Measurements from ENCODE around the gene STIM1. TPM values are rescaled to one million over a fixed set of nuclear protein-coding genes. Genes with fewer than 3 reads are reported as not detected.

Gene STIM1
- total RNA-seq, 1 donor: 57.9 TPM

- peaks cover 4% of the 10 kb centered on the region for H3K9me3 ChIP-seq (ENCODE audit: low read depth, low read length)
- H3K4me2 ChIP-seq (ENCODE audit: insufficient read depth, low read length): no peak overlapping the region
- no peak overlapping the region for H3K4me3 ChIP-seq (ENCODE audit: insufficient read depth, low read length)
- no peaks in the 10 kb centered on the region for H3K79me2 ChIP-seq (ENCODE audit: insufficient read depth, low read length)
- no peaks in the 10 kb centered on the region for H3K27me3 ChIP-seq (ENCODE audit: insufficient read depth, low read length)
- DNase-seq (ENCODE audit: insufficient read length, low spot score, missing footprints): no peak
- TF ChIP-seq, protein P1, sequence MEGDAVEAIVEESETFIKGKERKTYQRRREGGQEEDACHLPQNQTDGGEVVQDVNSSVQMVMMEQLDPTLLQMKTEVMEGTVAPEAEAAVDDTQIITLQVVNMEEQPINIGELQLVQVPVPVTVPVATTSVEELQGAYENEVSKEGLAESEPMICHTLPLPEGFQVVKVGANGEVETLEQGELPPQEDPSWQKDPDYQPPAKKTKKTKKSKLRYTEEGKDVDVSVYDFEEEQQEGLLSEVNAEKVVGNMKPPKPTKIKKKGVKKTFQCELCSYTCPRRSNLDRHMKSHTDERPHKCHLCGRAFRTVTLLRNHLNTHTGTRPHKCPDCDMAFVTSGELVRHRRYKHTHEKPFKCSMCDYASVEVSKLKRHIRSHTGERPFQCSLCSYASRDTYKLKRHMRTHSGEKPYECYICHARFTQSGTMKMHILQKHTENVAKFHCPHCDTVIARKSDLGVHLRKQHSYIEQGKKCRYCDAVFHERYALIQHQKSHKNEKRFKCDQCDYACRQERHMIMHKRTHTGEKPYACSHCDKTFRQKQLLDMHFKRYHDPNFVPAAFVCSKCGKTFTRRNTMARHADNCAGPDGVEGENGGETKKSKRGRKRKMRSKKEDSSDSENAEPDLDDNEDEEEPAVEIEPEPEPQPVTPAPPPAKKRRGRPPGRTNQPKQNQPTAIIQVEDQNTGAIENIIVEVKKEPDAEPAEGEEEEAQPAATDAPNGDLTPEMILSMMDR (IDR thresholded peaks at IDR 0.05; ENCODE audit: extremely low read depth, low read depth, low read length): no peak
- no peaks in the 10 kb centered on the region for H3K36me3 ChIP-seq (ENCODE audit: insufficient read depth, low read length)
- H3K27ac ChIP-seq (ENCODE audit: low read depth, low read length): no peak overlapping the region
- no peak overlapping the region for H2AFZ ChIP-seq (ENCODE audit: low read length)
- peaks cover 2% of the 10 kb centered on the region for H4K20me1 ChIP-seq (ENCODE audit: insufficient read depth, low read length)
- no peaks in the 10 kb centered on the region for H3K4me1 ChIP-seq (ENCODE audit: insufficient read depth, low read length)
These were observed 134.9 kb downstream of the STIM1 start for GRCh38 chr11:3990406-3990805.

- Histone ChIP-seq H3K4me1 (ENCODE audit: insufficient read depth, low read length) (peaks cover 9% of the 10 kb centered on the region), H3K4me3 (ENCODE audit: insufficient read depth, low read length) (no peak overlapping the region), H3K79me2 (ENCODE audit: insufficient read depth, low read length) (peaks cover 4% of the 10 kb centered on the region), H4K20me1 (ENCODE audit: insufficient read depth, low read length) (peaks cover 6% of the 10 kb centered on the region), H2AFZ (ENCODE audit: low read length) (no peak overlapping the region), H3K36me3 (ENCODE audit: insufficient read depth, low read length) (no peaks in the 10 kb centered on the region), H3K4me2 (ENCODE audit: insufficient read depth, low read length) (no peak overlapping the region), H3K27ac (ENCODE audit: low read depth, low read length) (no peak overlapping the region), H3K27me3 (ENCODE audit: insufficient read depth, low read length) (no peaks in the 10 kb centered on the region), H3K9me3 (ENCODE audit: low read depth, low read length) (peaks cover 4% of the 10 kb centered on the region)
- TF ChIP-seq, protein P1 (IDR thresholded peaks at IDR 0.05; ENCODE audit: extremely low read depth, low read depth, low read length): no peak
- no peak for DNase-seq (ENCODE audit: insufficient read length, low spot score, missing footprints)
These were observed 137.5 kb downstream of the STIM1 start for GRCh38 chr11:3992964-3993363.

DNA sequence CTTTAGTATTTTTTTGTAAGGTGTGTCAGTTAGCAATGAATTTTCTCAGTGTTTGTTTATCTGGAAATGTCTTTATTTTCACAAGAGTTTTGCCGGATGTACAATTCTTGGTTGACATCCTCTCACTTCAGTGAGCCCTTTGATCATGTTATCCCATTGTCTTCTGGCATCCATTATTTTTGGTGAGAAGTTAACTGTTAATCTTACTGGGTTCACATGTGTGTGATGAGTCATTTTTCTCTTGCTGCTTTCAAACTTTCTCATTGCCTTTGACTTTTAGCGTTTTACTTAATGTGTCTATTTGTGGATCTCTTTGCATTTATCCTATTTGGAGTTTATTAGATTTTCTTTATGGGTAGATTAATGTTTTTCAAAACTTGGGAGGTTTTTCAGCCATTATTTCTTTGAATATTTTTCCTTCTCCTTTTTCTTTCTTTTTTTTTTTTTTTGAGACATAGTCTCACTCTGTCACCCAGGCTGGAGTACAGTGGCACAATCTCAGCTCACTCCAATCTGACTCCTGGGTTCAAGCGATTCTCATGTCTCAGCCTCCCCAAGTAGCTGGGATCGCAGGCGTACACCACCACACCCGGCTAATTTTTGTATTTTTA is 138.7 kb downstream of the STIM1 start:
- H3K4me2 ChIP-seq (ENCODE audit: insufficient read depth, low read length): no peak overlapping the region
- no peak for DNase-seq (ENCODE audit: insufficient read length, low spot score, missing footprints)

DNA sequence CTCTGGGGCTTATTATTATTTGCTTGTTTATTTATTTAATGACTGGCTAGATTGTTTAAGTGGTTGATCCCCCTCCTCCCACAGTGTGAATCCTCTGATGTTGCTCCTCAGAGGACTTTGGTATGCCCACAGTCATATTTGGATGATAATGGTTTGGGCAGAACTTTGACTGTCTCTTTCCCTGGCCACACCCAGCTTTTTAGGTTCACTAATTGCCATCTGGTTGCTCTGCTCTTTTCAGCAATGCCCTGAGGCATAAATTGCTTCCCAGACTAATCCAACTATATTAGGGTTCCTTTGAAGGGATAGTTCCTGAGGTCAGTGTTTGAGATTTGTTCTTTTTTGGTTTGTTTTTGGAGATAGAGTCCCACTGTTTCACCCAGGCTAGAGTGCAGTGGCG is 139.8 kb downstream of the STIM1 start:
- DNase-seq (ENCODE audit: insufficient read length, low spot score, missing footprints): no peak
- peaks cover 14% of the 10 kb centered on the region for H4K20me1 ChIP-seq (ENCODE audit: insufficient read depth, low read length)
- H3K36me3 ChIP-seq (ENCODE audit: insufficient read depth, low read length): no peaks in the 10 kb centered on the region
- TF ChIP-seq, protein P1 (IDR thresholded peaks at IDR 0.05; ENCODE audit: extremely low read depth, low read depth, low read length): no peak
- no peak overlapping the region for H3K4me3 ChIP-seq (ENCODE audit: insufficient read depth, low read length)
- no peak overlapping the region for H3K27ac ChIP-seq (ENCODE audit: low read depth, low read length)
- peaks cover 6% of the 10 kb centered on the region for H3K79me2 ChIP-seq (ENCODE audit: insufficient read depth, low read length)
- peaks cover 4% of the 10 kb centered on the region for H3K9me3 ChIP-seq (ENCODE audit: low read depth, low read length)
- no peaks in the 10 kb centered on the region for H3K27me3 ChIP-seq (ENCODE audit: insufficient read depth, low read length)
- no peak overlapping the region for H2AFZ ChIP-seq (ENCODE audit: low read length)
- H3K4me1 ChIP-seq (ENCODE audit: insufficient read depth, low read length): peaks cover 9% of the 10 kb centered on the region
- no peak overlapping the region for H3K4me2 ChIP-seq (ENCODE audit: insufficient read depth, low read length)

More for the DNA sequence above, 138.7 kb downstream of the STIM1 start:
- Histone ChIP-seq H3K36me3 (ENCODE audit: insufficient read depth, low read length) (no peaks in the 10 kb centered on the region), H3K9me3 (ENCODE audit: low read depth, low read length) (peaks cover 4% of the 10 kb centered on the region), H2AFZ (ENCODE audit: low read length) (no peak overlapping the region), H3K27ac (ENCODE audit: low read depth, low read length) (no peak overlapping the region), H4K20me1 (ENCODE audit: insufficient read depth, low read length) (peaks cover 11% of the 10 kb centered on the region), H3K4me3 (ENCODE audit: insufficient read depth, low read length) (no peak overlapping the region), H3K79me2 (ENCODE audit: insufficient read depth, low read length) (peaks cover 4% of the 10 kb centered on the region), H3K4me1 (ENCODE audit: insufficient read depth, low read length) (peaks cover 9% of the 10 kb centered on the region), H3K27me3 (ENCODE audit: insufficient read depth, low read length) (no peaks in the 10 kb centered on the region)
- TF ChIP-seq, protein P1 (IDR thresholded peaks at IDR 0.05; ENCODE audit: extremely low read depth, low read depth, low read length): no peak

All from osteoblast (primary cell).